ENCODE results near the gene CNR2.
"Not testable (repeated sequence)": the region's sequence is repeated elsewhere in the genome, so short reads cannot be mapped to it uniquely, and the experiment has no call there.

Gene CNR2

DNA sequence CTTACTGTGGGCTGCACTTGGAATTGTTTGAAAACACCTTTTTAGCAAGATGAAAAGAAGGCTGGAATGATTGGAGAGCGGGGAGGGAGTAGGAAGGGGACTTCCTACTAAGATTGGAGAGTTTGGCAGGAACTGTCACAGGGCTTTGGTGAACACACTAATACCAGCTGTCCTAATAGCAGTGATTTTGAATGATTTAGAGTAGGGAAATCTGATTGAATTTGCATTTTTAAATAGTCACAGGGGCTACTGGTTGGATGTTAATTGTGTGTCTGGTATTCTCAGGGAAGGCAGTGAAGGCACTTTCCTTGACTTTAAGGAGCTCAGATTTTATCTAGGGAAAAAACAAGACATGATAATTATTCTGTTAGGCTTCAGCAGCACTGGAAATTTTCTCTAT is 85.4 kb downstream of the CNR2 start:
- no peak for DNase-seq

DNA sequence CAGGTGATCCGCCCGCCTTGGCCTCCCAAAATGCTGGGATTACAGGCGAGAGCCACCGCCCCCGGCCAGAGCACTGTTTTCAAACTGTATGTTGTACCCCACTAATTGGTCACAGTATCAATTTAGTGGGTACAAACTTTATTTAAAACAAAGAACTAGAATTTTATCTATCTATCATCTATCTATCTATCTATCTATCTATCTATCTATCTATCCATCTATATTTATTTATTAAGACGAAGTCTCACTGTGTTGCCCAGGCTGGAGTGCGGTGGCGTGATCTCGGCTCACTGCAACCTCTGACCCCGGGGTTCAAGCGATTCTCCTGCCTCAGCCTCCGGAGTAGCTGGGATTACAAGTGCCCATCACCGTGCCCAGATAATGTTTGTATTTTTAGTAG is 86.6 kb downstream of the CNR2 start:
- DNase-seq = not testable (repeated sequence)

DNA sequence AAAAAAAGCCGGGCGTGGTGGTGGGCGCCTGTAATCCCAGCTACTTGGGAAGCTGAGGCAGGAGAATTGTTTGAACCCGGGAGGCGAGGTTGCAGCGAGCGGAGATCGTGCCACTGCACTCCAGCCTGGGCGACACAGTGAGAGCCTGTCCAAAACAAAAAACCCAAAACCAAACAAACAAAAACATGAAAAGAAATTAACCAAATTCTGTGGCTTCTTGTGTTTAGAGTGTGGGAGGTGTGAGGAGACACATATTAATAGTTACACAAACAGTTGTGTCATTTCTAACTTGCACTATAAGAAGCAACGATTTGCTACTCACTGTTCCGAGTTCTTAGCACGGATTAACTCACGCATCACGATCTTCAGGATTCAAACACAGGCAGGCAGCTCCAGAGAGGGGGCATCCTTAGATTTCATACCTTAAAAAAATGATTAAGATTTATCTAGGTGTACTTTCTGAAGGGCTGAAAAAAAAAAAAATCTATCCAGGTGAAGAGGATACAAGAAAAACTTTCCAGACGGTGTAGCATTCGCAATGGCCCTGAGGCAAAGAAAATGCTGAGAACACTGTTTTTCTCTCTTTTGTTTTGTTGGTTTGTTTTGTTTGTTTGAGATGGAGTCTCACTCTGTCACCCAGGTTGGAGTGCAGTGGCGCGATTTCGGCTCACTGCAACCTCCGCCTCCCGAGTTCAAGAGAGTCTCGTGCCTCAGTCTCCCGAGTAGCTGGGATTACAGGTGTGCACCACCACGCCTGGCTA is 87.2 kb downstream of the CNR2 start:
- no peak for DNase-seq

DNA sequence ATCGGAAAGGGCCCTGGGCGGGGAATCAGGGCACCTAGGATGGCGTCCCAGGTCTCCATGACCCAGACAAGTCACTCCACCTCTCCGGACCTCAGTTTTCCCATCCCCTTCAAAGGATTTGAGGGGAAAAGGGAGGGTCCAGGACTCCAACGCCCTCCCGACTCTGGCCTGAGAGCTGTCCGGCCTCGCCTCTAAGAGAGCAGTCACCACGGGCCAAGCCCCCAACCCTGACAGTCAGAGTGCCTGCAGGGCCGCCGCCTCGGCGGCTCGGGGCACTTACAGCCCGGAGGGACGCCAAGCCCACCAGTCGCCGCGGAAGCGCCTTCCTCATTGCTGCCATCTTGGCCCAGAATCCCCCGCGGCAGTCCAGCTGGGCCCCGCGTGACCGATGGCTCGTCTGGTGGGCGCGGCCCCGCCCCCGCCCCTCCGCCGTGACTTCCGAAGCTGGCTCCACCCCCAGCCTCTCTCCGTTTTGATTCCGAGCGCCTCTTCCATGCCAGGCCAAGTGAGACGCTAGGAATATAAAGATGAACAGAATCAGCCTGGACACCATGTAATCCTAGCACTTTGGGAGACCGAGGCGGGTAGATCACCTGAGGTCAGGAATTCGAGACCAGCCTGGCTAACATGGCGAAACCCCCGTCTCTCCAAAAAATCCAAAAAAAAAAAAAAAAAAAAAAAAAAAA is 87.9 kb downstream of the CNR2 start, which contains the start of gene HMGCL:
TSS of gene HMGCL (minus strand) at position 354 of the 686 bp plus-strand sequence. CDS start at position 340, 14 bp downstream.
- peak; percentile 79 for DNase-seq

DNA sequence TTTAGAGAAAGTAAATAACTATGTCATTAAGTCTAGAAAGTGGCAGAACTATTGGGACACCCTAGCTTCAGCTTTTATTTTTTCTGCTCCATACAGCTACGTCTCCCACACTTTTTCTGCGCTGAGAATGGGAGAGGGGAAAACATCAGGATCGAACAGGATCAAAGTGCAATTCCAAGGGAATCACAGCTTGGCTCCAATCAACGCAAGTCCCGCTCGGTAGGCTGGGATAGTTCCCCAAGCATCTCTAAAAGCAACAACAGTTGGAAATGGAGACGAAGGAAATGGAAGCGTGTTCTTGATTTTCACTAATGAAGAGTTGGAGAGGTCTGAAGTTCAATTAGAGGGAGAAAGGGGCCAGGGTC is 88.5 kb downstream of the CNR2 start:
- DNase-seq = no peak

DNA sequence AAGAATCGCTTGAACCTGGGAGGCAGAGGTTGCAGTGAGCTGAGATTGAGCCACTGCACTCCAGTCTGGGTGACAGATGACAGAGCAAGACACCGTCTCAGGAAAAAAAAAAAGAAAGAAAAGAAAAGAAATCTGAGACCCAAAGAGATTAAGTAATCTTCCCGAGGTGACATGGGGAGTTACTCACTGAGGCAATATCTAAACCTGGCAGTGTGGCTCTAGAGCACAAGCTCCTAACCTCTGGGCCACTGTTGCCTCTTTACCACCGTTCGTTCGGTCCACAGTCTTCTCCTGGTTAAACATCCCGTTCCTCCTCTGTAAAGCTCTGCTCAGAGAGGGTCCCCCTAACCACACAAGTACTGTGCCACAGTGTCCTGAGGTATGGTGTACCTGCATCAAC is 89.4 kb downstream of the CNR2 start:
- no peak for DNase-seq

All from activated gamma-delta T cell (primary cell).